Neural cell (in vitro differentiated cells): ENCODE data around the gene IGSF3. TPM values are rescaled to one million over a fixed set of nuclear protein-coding genes. Genes with fewer than 3 reads are reported as not detected.

Experiments used
- H2AFZ ChIP-seq: fragments of 200-600, 300-800 bp; sonication (generic), shearing (Covaris generic); 2 replicates; pipeline ENCODE4 v1.6.0; 2014; ENCODE audit warnings: low read depth, mild to moderate bottlenecking, antibody characterized with exemption, low read length, moderate library complexity
- H3F3A ChIP-seq: fragments of 200-600 bp; shearing (Covaris generic); 2 replicates; pipeline ENCODE4 v1.6.1; 2016; ENCODE audit warnings: mild to moderate bottlenecking, moderate library complexity, mixed read lengths, antibody characterized with exemption, low read length; ENCODE audit not compliant: insufficient read depth, poor library complexity, severe bottlenecking
- H3K27ac ChIP-seq: fragments of 200-600, 300-800 bp; sonication (generic), shearing (Covaris generic); 2 replicates; pipeline ENCODE4 v1.5.1; 2014; ENCODE audit warnings: mild to moderate bottlenecking, low read length, moderate library complexity
- H3K27me3 ChIP-seq: fragments of 300-800, 200-600 bp; sonication (generic), shearing (Covaris generic); 2 replicates; pipeline ENCODE4 v1.6.0; 2014; ENCODE audit warnings: mild to moderate bottlenecking, low read depth, low read length, moderate library complexity; ENCODE audit not compliant: insufficient read depth
- H3K36me3 ChIP-seq: fragments of 300-800, 200-600 bp; sonication (generic), shearing (Covaris generic); 2 replicates; pipeline ENCODE4 v1.5.1; 2014; ENCODE audit warnings: mild to moderate bottlenecking, antibody characterized with exemption, low read length, moderate library complexity; ENCODE audit not compliant: insufficient read depth
- H3K4me2 ChIP-seq: fragments of 300-800, 200-600 bp; sonication (generic), shearing (Covaris generic); 2 replicates; pipeline ENCODE4 v1.6.0; 2014; ENCODE audit warnings: mild to moderate bottlenecking, low read length
- H3K4me3 ChIP-seq: fragments of 300-800, 200-600 bp; sonication (generic), shearing (Covaris generic); 2 replicates; pipeline ENCODE4 v1.5.1; 2014; ENCODE audit warnings: mild to moderate bottlenecking, low read length, moderate library complexity
- H3K79me2 ChIP-seq: fragments of 200-600 bp; shearing (Covaris generic); replicated peaks from 2 replicates; pipeline ENCODE4 v1.6.0; 2014; ENCODE audit warnings: mild to moderate bottlenecking, low read length, moderate library complexity; ENCODE audit not compliant: insufficient read depth
- H3K9ac ChIP-seq: fragments of 300-800, 200-600 bp; sonication (generic), shearing (Covaris generic); 2 replicates; pipeline ENCODE4 v1.6.1; 2016; ENCODE audit warnings: mild to moderate bottlenecking, low read length, mixed read lengths
- H3K9me2 ChIP-seq: fragments of 200-600 bp; shearing (Covaris generic); 2 replicates; pipeline ENCODE4 v1.6.1; 2016; ENCODE audit warnings: mild to moderate bottlenecking, low read length, mixed read lengths; ENCODE audit not compliant: insufficient read depth
- H3K9me3 ChIP-seq: fragments of 200-600, 300-800 bp; sonication (generic), shearing (Covaris generic); 2 replicates; pipeline ENCODE4 v1.6.1; 2016; ENCODE audit warnings: mild to moderate bottlenecking, mixed run types, low read length, moderate library complexity, mixed read lengths
- H4K20me1 ChIP-seq: fragments of 200-600 bp; shearing (Covaris generic); 2 replicates; pipeline ENCODE4 v1.6.1; 2016; ENCODE audit warnings: mild to moderate bottlenecking, mixed run types; ENCODE audit not compliant: insufficient read depth
- CTCF ChIP-seq: fragments of 450-650 bp; IDR thresholded peaks from 2 replicates; pipeline ENCODE4 v1.5.1; 2014; ENCODE audit warnings: antibody characterized with exemption, mild to moderate bottlenecking, moderate library complexity; ENCODE audit not compliant: poor library complexity, severe bottlenecking
- EP300 ChIP-seq: fragments of 450-650 bp; conservative IDR thresholded peaks from 2 replicates; pipeline ENCODE4 v1.6.1; 2014; ENCODE audit warnings: antibody characterized with exemption, mild to moderate bottlenecking, moderate library complexity; ENCODE audit not compliant: poor library complexity, severe bottlenecking
- EZH2 ChIP-seq: fragments of 200-600, 300-800 bp; shearing (Covaris generic), sonication (generic); IDR thresholded peaks from 2 replicates; pipeline ENCODE4 v1.6.1; 2014; ENCODE audit warnings: antibody characterized with exemption, low read length, borderline replicate concordance, mild to moderate bottlenecking; ENCODE audit not compliant: insufficient read depth, poor library complexity, severe bottlenecking
- MXI1 ChIP-seq: fragments of 450-650 bp; conservative IDR thresholded peaks from 2 replicates; pipeline ENCODE4 v1.6.1; 2014; ENCODE audit warnings: antibody characterized with exemption, mild to moderate bottlenecking; ENCODE audit not compliant: poor library complexity, severe bottlenecking
- POLR2AphosphoS5 ChIP-seq: IDR thresholded peaks from 2 replicates; pipeline ENCODE4 v1.6.1; 2012
- RAD21 ChIP-seq: fragments of 450-650 bp; conservative IDR thresholded peaks from 2 replicates; pipeline ENCODE4 v1.6.1; 2014; ENCODE audit warnings: antibody characterized with exemption, mild to moderate bottlenecking, moderate library complexity
- SMC3 ChIP-seq: fragments of 450-650 bp; conservative IDR thresholded peaks from 2 replicates; pipeline ENCODE4 v1.6.1; 2014; ENCODE audit warnings: antibody characterized with exemption, mild to moderate bottlenecking, moderate library complexity; ENCODE audit not compliant: poor library complexity
- TAF1 ChIP-seq: IDR thresholded peaks from 2 replicates; pipeline ENCODE4 v1.6.1; 2012; ENCODE audit warnings: low read depth
- polyA plus RNA-seq: library from polyadenylated mRNA; depleted of rRNA; stranded (reverse); fragments of >200 nt; gene quantifications from 2 replicates; pipeline ENCODE4 v1.2.3, GENCODE V29; 2014
- TF ChIP-seq, protein P1 (sequence below): IDR thresholded peaks from 2 replicates; pipeline ENCODE4 v1.6.1; 2012; ENCODE audit warnings: borderline replicate concordance

Gene IGSF3
- polyA plus RNA-seq, 1 donor from 2014 or later = 81.4 TPM

GRCh38 chr1:116681343-116681899, 13.9 kb upstream of the IGSF3 start:
- H3K27ac ChIP-seq = no peak overlapping the region
- no peaks in the 10 kb centered on the region for H3K27me3 ChIP-seq
- H3K4me3 ChIP-seq = no peak overlapping the region
- no peaks in the 10 kb centered on the region for H3F3A ChIP-seq
- H3K9me2 ChIP-seq = no peaks in the 10 kb centered on the region
- TF ChIP-seq EZH2 (no peak), MXI1 (no peak), CTCF (no peak), RAD21 (no peak), SMC3 (no peak)
- TF ChIP-seq, protein P1, sequence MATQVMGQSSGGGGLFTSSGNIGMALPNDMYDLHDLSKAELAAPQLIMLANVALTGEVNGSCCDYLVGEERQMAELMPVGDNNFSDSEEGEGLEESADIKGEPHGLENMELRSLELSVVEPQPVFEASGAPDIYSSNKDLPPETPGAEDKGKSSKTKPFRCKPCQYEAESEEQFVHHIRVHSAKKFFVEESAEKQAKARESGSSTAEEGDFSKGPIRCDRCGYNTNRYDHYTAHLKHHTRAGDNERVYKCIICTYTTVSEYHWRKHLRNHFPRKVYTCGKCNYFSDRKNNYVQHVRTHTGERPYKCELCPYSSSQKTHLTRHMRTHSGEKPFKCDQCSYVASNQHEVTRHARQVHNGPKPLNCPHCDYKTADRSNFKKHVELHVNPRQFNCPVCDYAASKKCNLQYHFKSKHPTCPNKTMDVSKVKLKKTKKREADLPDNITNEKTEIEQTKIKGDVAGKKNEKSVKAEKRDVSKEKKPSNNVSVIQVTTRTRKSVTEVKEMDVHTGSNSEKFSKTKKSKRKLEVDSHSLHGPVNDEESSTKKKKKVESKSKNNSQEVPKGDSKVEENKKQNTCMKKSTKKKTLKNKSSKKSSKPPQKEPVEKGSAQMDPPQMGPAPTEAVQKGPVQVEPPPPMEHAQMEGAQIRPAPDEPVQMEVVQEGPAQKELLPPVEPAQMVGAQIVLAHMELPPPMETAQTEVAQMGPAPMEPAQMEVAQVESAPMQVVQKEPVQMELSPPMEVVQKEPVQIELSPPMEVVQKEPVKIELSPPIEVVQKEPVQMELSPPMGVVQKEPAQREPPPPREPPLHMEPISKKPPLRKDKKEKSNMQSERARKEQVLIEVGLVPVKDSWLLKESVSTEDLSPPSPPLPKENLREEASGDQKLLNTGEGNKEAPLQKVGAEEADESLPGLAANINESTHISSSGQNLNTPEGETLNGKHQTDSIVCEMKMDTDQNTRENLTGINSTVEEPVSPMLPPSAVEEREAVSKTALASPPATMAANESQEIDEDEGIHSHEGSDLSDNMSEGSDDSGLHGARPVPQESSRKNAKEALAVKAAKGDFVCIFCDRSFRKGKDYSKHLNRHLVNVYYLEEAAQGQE = no peak
- H3K4me2 ChIP-seq = no peak overlapping the region
- no peaks in the 10 kb centered on the region for H3K79me2 ChIP-seq
- no peak overlapping the region for H2AFZ ChIP-seq
- H3K36me3 ChIP-seq = no peaks in the 10 kb centered on the region
- H3K9ac ChIP-seq = no peak overlapping the region
- no peaks in the 10 kb centered on the region for H4K20me1 ChIP-seq
- no peaks in the 10 kb centered on the region for H3K9me3 ChIP-seq

- no peak overlapping the region for H3K27ac ChIP-seq
- H3K9me2 ChIP-seq = no peaks in the 10 kb centered on the region
- H2AFZ ChIP-seq = no peak overlapping the region
- H3K4me3 ChIP-seq = no peak overlapping the region
- no peaks in the 10 kb centered on the region for H3K36me3 ChIP-seq
- TF ChIP-seq EZH2 = no peak
- TF ChIP-seq CTCF = no peak
- TF ChIP-seq POLR2AphosphoS5 = no peak
- no peak for TF ChIP-seq TAF1
- TF ChIP-seq MXI1 = no peak
- no peak for TF ChIP-seq RAD21
- no peak for TF ChIP-seq EP300
- TF ChIP-seq, protein P1 = no peak
- no peak for TF ChIP-seq SMC3
- H3K4me2 ChIP-seq = no peak overlapping the region
- no peaks in the 10 kb centered on the region for H3K9me3 ChIP-seq
- H3K9ac ChIP-seq = no peak overlapping the region
- H4K20me1 ChIP-seq = no peaks in the 10 kb centered on the region
- no peaks in the 10 kb centered on the region for H3F3A ChIP-seq
- H3K27me3 ChIP-seq = no peaks in the 10 kb centered on the region
- no peaks in the 10 kb centered on the region for H3K79me2 ChIP-seq
These were observed 13.2 kb upstream of the IGSF3 start for GRCh38 chr1:116680752-116681151.
